ENCODE results near the gene HSPB7. TPM values are rescaled to one million over a fixed set of nuclear protein-coding genes. Genes with fewer than 3 reads are reported as not detected.
A peak's percentile ranks its signal among the peaks of the same experiment; 100 is the strongest.
"Not testable (repeated sequence)": the region's sequence is repeated elsewhere in the genome, so short reads cannot be mapped to it uniquely, and the experiment has no call there.

HSPB7 gene
- total RNA-seq, 5 donors from 2014 or later (not counting 1 experiment from before 2014, with no cell fraction given) = 0.19 TPM; not detected in 4

- Histone ChIP-seq H3K27ac (ENCODE audit: low read length) (no peak overlapping the region), H3K27me3 (replicated peaks in 1 of 2; ENCODE audit: control insufficient read depth in 2 of 2, extremely low read depth in 1 of 2, insufficient read depth in 2 of 2, low read length in 1 of 2) (peaks cover 0 to 65% of the 10 kb centered on the region in 2 experiments), H3K9me3 (no peaks in the 10 kb centered on the region), H3K4me1 (ENCODE audit: control insufficient read depth in 1 of 2, extremely low read depth in 1 of 2, insufficient read depth in 2 of 2, low read length in 2 of 2) (peaks cover 0 to 14% of the 10 kb centered on the region in 2 experiments), H3K4me3 (ENCODE audit: control insufficient read depth in 1 of 2, extremely low read depth in 1 of 2, low read length in 1 of 2) (no peak overlapping the region), H3K36me3 (ENCODE audit: control insufficient read depth in 2 of 2, extremely low read depth in 1 of 2, insufficient read depth in 1 of 2, low read length in 1 of 2) (no peaks in the 10 kb centered on the region)
- Mint-ChIP-seq H3K9me3 (no peaks in the 10 kb centered on the region), H3K27me3 (peaks cover 12 to 24% of the 10 kb centered on the region in 2 donors), H3K4me1 (peaks cover 2 to 8% (median 5%) of the 10 kb centered on the region in 3 donors), H3K4me3 (peak overlapping the region in 1 of 3 donors; percentile 52), H3K36me3 (no peaks in the 10 kb centered on the region), H3K27ac (no peak overlapping the region)
- ATAC-seq (replicated peaks in 1 of 4) = peak; percentile 43 to 75 (median 52)
- ChIA-PET CTCF (interaction anchor here in 1 of 2 donors (0.6 kb wide), 1 partner anchor 217 kb away, joined by 4 read pairs; no protein-coding TSS in a partner anchor), POLR2A (no interaction called here)
- DNase-seq = peak in 31 of 35 experiments; percentile 7 to 63 (median 37)
- WGBS (ENCODE audit: insufficient coverage) = 26% methylated on average over 13 of the region's 33 CpGs
Observed at GRCh38 chr1:16026723-16027484, 9.1 kb upstream of the HSPB7 start.

GRCh38 chr1:16026302-16026701, 8.5 kb upstream of the HSPB7 start:
- ATAC-seq (replicated peaks in 1 of 4) = peak in 1 of 4 experiments; percentile 40
- H3K27ac Mint-ChIP-seq; H3K4me1 Mint-ChIP-seq; CTCF ChIA-PET; H3K4me3 ChIP-seq (ENCODE audit: control insufficient read depth in 1 of 2, extremely low read depth in 1 of 2, low read length in 1 of 2); H3K4me3 Mint-ChIP-seq; H3K36me3 Mint-ChIP-seq; H3K9me3 ChIP-seq; POLR2A ChIA-PET; H3K9me3 Mint-ChIP-seq; H3K27ac ChIP-seq (ENCODE audit: low read length); DNase-seq; H3K36me3 ChIP-seq (ENCODE audit: control insufficient read depth in 2 of 2, extremely low read depth in 1 of 2, insufficient read depth in 1 of 2, low read length in 1 of 2): not testable (repeated sequence)
- H3K4me1 ChIP-seq (ENCODE audit: control insufficient read depth in 1 of 2, extremely low read depth in 1 of 2, insufficient read depth in 2 of 2, low read length in 2 of 2) = peaks cover 0 to 14% of the 10 kb centered on the region in 2 experiments
- H3K27me3 Mint-ChIP-seq = peaks cover 12 to 27% of the 10 kb centered on the region in 2 donors
- peaks cover 0 to 65% of the 10 kb centered on the region in 2 experiments for H3K27me3 ChIP-seq (replicated peaks in 1 of 2; ENCODE audit: control insufficient read depth in 2 of 2, extremely low read depth in 1 of 2, insufficient read depth in 2 of 2, low read length in 1 of 2)
- 60% methylated on average over 2 of the region's 10 CpGs for WGBS (ENCODE audit: insufficient coverage)

- Mint-ChIP-seq H3K4me1 (peaks cover 2 to 8% (median 5%) of the 10 kb centered on the region in 3 donors), H3K36me3 (no peaks in the 10 kb centered on the region), H3K4me3 (no peak overlapping the region), H3K27ac (no peak overlapping the region), H3K9me3 (no peaks in the 10 kb centered on the region), H3K27me3 (peaks cover under 1 to 13% of the 10 kb centered on the region in 2 donors)
- Histone ChIP-seq H3K27ac (ENCODE audit: low read length) (no peak overlapping the region), H3K9me3 (no peaks in the 10 kb centered on the region), H3K4me3 (ENCODE audit: control insufficient read depth in 1 of 2, extremely low read depth in 1 of 2, low read length in 1 of 2) (no peak overlapping the region), H3K4me1 (ENCODE audit: control insufficient read depth in 1 of 2, extremely low read depth in 1 of 2, insufficient read depth in 2 of 2, low read length in 2 of 2) (peaks cover 0 to 14% of the 10 kb centered on the region in 2 experiments), H3K36me3 (ENCODE audit: control insufficient read depth in 2 of 2, extremely low read depth in 1 of 2, insufficient read depth in 1 of 2, low read length in 1 of 2) (no peaks in the 10 kb centered on the region), H3K27me3 (replicated peaks in 1 of 2; ENCODE audit: control insufficient read depth in 2 of 2, extremely low read depth in 1 of 2, insufficient read depth in 2 of 2, low read length in 1 of 2) (peaks cover 0 to 39% of the 10 kb centered on the region in 2 experiments)
- ChIA-PET POLR2A (no interaction called here), CTCF (no interaction called here)
- WGBS (ENCODE audit: insufficient coverage) = 70% methylated on average over 7 of the region's 7 CpGs
- ATAC-seq (replicated peaks in 1 of 4) (no peak), DNase-seq (no peak)
Observed at GRCh38 chr1:16023050-16023653, 5.3 kb upstream of the HSPB7 start.

GRCh38 chr1:16022393-16022792, 4.5 kb upstream of the HSPB7 start:
- H3K27ac ChIP-seq (ENCODE audit: low read length) = no peak overlapping the region
- WGBS (ENCODE audit: insufficient coverage) = 60% methylated on average over 1 of the region's 11 CpGs
- H3K4me3 ChIP-seq (ENCODE audit: control insufficient read depth in 1 of 2, extremely low read depth in 1 of 2, low read length in 1 of 2) = no peak overlapping the region
- Mint-ChIP-seq H3K27me3 (peaks cover 0 to 7% of the 10 kb centered on the region in 2 donors), H3K9me3 (no peaks in the 10 kb centered on the region), H3K36me3 (no peaks in the 10 kb centered on the region), H3K4me1 (peaks cover 0 to 5% (median 0%) of the 10 kb centered on the region in 3 donors), H3K27ac (no peak overlapping the region), H3K4me3 (no peak overlapping the region)
- H3K27me3 ChIP-seq (replicated peaks in 1 of 2; ENCODE audit: control insufficient read depth in 2 of 2, extremely low read depth in 1 of 2, insufficient read depth in 2 of 2, low read length in 1 of 2) = peaks cover 0 to 33% of the 10 kb centered on the region in 2 experiments
- no peaks in the 10 kb centered on the region for H3K36me3 ChIP-seq (ENCODE audit: control insufficient read depth in 2 of 2, extremely low read depth in 1 of 2, insufficient read depth in 1 of 2, low read length in 1 of 2)
- no peak for DNase-seq
- no peak for ATAC-seq (replicated peaks in 1 of 4)
- H3K9me3 ChIP-seq = no peaks in the 10 kb centered on the region
- peaks cover 0 to 12% of the 10 kb centered on the region in 2 experiments for H3K4me1 ChIP-seq (ENCODE audit: control insufficient read depth in 1 of 2, extremely low read depth in 1 of 2, insufficient read depth in 2 of 2, low read length in 2 of 2)
- CTCF ChIA-PET = no interaction called here
- POLR2A ChIA-PET = no interaction called here

GRCh38 chr1:16021681-16022080, 3.8 kb upstream of the HSPB7 start, which contains the start of gene CLCNKA:
CLCNKA (plus strand) TSS chr1:16022036; CDS start chr1:16022620, 584 bp downstream.
- Mint-ChIP-seq H3K4me3 (no peak within 1 kb of the TSS), H3K36me3 (no peaks in the 10 kb centered on the region), H3K9me3 (no peaks in the 10 kb centered on the region), H3K27me3 (peaks cover 0 to 7% of the 10 kb centered on the region in 2 donors), H3K4me1 (peaks cover 0 to 1% (median 0%) of the 10 kb centered on the region in 3 donors), H3K27ac (no peak within 1 kb of the TSS)
- no peak for ATAC-seq (replicated peaks in 1 of 4)
- H3K4me3 ChIP-seq (ENCODE audit: control insufficient read depth in 1 of 2, extremely low read depth in 1 of 2, low read length in 1 of 2) = no peak within 1 kb of the TSS
- no peak within 1 kb of the TSS for H3K27ac ChIP-seq (ENCODE audit: low read length)
- H3K27me3 ChIP-seq (replicated peaks in 1 of 2; ENCODE audit: control insufficient read depth in 2 of 2, extremely low read depth in 1 of 2, insufficient read depth in 2 of 2, low read length in 1 of 2) = peaks cover 0 to 30% of the 10 kb centered on the region in 2 experiments
- no peaks in the 10 kb centered on the region for H3K36me3 ChIP-seq (ENCODE audit: control insufficient read depth in 2 of 2, extremely low read depth in 1 of 2, insufficient read depth in 1 of 2, low read length in 1 of 2)
- WGBS (ENCODE audit: insufficient coverage) = 94% methylated on average over 3 of the region's 6 CpGs
- ChIA-PET POLR2A (no interaction called here), CTCF (interaction anchor here in 1 of 2 donors (0.5 kb wide), 1 partner anchor 133 kb away, joined by 6 read pairs; no protein-coding TSS in a partner anchor)
- H3K4me1 ChIP-seq (ENCODE audit: control insufficient read depth in 1 of 2, extremely low read depth in 1 of 2, insufficient read depth in 2 of 2, low read length in 2 of 2) = peaks cover 0 to 5% of the 10 kb centered on the region in 2 experiments
- no peak for DNase-seq
- no peaks in the 10 kb centered on the region for H3K9me3 ChIP-seq

- H3K4me1 Mint-ChIP-seq; H3K27ac Mint-ChIP-seq; H3K27me3 Mint-ChIP-seq; DNase-seq; H3K9me3 Mint-ChIP-seq; H3K4me3 Mint-ChIP-seq; H3K36me3 Mint-ChIP-seq; H3K4me1 ChIP-seq (ENCODE audit: control insufficient read depth in 1 of 2, extremely low read depth in 1 of 2, insufficient read depth in 2 of 2, low read length in 2 of 2); H3K4me3 ChIP-seq (ENCODE audit: control insufficient read depth in 1 of 2, extremely low read depth in 1 of 2, low read length in 1 of 2); POLR2A ChIA-PET; CTCF ChIA-PET; H3K9me3 ChIP-seq; H3K36me3 ChIP-seq (ENCODE audit: control insufficient read depth in 2 of 2, extremely low read depth in 1 of 2, insufficient read depth in 1 of 2, low read length in 1 of 2); H3K27ac ChIP-seq (ENCODE audit: low read length); ATAC-seq (replicated peaks in 1 of 4): not testable (repeated sequence)
- WGBS (ENCODE audit: insufficient coverage) = 47% methylated on average over 3 of the region's 9 CpGs
- peaks cover 0 to 27% of the 10 kb centered on the region in 2 experiments for H3K27me3 ChIP-seq (replicated peaks in 1 of 2; ENCODE audit: control insufficient read depth in 2 of 2, extremely low read depth in 1 of 2, insufficient read depth in 2 of 2, low read length in 1 of 2)
Observed at GRCh38 chr1:16020878-16021277, 3.0 kb upstream of the HSPB7 start.
